Neutrophil (primary cell): Measurements from ENCODE around the gene HPS5.

Experiments
- H3K27ac ChIP-seq: fragments of 200-600 bp; sonication (generic); 2 replicates; pipeline ENCODE4 v1.5.1; 2016; ENCODE audit warnings: mild to moderate bottlenecking, moderate library complexity
- H3K27me3 ChIP-seq: fragments of 200-600 bp; sonication (generic); 2 replicates; pipeline ENCODE4 v1.6.0; 2016; ENCODE audit warnings: mild to moderate bottlenecking
- H3K36me3 ChIP-seq: fragments of 200-600 bp; sonication (generic); 2 replicates; pipeline ENCODE4 v1.5.1; 2017
- H3K4me1 ChIP-seq, 2 experiments: fragments of 200-600 bp in 1 of 2; sonication (generic) in 1 of 2; 1 replicate in 1 of 2; 2 replicates in 1 of 2; pipeline versions ENCODE4 v1.5.1 to v1.6.1; 2013 to 2016; ENCODE audit warnings: low read depth in 1 of 2, low read length in 1 of 2, mild to moderate bottlenecking in 1 of 2, moderate library complexity in 1 of 2; ENCODE audit not compliant: control insufficient read depth in 1 of 2, insufficient read depth in 1 of 2
- H3K4me3 ChIP-seq, 2 experiments: fragments of 200-600 bp in 1 of 2; sonication (generic) in 1 of 2; 1 replicate in 1 of 2; 2 replicates in 1 of 2; pipeline ENCODE4 v1.5.1; 2013 to 2016; ENCODE audit warnings: low read depth in 1 of 2, low read length in 1 of 2, mild to moderate bottlenecking in 1 of 2, moderate library complexity in 1 of 2
- H3K9me3 ChIP-seq: fragments of 200-600 bp; sonication (generic); 2 replicates; pipeline ENCODE4 v1.5.1; 2016
- TF ChIP-seq, protein P1 (sequence below): fragments of 200-600 bp; sonication (generic); IDR thresholded peaks from 2 replicates; pipeline ENCODE4 v1.5.1; 2016; ENCODE audit warnings: antibody characterized with exemption

HPS5 gene

DNA sequence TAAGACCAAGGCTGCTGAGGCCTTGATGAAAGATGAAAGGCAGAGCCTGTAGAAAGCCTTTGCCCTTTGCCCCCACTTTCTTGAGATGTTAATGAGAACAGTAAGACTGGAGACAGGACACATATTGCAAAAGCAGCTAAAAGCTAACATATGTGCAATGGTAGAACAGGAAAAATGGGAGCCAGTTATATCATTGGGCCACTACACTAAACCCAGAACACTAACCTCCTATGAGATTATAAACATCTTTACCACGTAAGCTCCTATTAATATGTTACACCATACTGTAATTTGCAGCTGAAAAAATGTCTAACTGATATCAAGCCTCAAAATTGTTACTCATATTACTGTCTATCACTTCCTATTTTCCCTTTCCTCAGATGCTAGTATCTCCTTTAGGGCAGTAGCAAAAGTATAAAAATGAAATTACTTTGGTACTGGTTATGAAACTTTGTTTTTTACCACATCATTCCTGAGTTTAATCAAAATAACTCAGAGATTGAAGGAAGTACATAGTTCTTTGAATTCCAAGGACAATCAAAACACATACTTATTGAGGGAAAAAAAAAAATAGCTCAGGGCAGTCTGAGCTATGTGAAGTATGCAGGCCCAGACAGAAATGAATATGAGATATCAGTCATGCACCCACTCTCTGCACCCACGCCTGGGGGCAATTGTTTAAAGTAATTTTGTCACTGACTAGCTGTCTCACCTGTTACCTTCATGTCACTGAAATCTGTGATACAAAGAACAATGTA is 9.1 kb downstream of the HPS5 start:
- Histone ChIP-seq H3K9me3 (no peaks in the 10 kb centered on the region), H3K27ac (no peak overlapping the region), H3K36me3 (peaks cover 20% of the 10 kb centered on the region), H3K4me1 (peaks cover 0 to 16% of the 10 kb centered on the region in 2 experiments), H3K27me3 (no peaks in the 10 kb centered on the region), H3K4me3 (no peak overlapping the region)
- TF ChIP-seq, protein P1, sequence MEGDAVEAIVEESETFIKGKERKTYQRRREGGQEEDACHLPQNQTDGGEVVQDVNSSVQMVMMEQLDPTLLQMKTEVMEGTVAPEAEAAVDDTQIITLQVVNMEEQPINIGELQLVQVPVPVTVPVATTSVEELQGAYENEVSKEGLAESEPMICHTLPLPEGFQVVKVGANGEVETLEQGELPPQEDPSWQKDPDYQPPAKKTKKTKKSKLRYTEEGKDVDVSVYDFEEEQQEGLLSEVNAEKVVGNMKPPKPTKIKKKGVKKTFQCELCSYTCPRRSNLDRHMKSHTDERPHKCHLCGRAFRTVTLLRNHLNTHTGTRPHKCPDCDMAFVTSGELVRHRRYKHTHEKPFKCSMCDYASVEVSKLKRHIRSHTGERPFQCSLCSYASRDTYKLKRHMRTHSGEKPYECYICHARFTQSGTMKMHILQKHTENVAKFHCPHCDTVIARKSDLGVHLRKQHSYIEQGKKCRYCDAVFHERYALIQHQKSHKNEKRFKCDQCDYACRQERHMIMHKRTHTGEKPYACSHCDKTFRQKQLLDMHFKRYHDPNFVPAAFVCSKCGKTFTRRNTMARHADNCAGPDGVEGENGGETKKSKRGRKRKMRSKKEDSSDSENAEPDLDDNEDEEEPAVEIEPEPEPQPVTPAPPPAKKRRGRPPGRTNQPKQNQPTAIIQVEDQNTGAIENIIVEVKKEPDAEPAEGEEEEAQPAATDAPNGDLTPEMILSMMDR, result no peak

DNA sequence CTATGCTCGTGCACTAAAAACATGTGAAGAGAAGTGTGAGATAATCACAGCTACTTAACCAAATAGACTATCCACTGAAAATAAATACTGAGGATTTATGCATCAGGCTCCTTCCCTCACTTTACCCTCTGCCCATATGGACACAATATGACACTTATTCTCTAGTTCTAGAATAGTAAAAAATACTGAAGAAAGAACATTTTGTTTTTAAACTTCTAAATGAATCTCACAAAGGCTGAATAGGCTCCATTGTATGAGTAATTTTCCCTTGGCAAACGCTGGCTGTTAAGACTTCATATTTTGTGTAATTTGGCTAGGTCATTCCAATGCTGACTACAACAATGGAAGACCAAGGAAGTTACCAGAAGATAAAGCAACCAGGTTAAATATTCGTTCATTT is 9.9 kb downstream of the HPS5 start:
- Histone ChIP-seq H3K27ac (no peak overlapping the region), H3K4me1 (peaks cover 0 to 16% of the 10 kb centered on the region in 2 experiments), H3K36me3 (peaks cover 24% of the 10 kb centered on the region), H3K9me3 (no peaks in the 10 kb centered on the region), H3K27me3 (no peaks in the 10 kb centered on the region), H3K4me3 (no peak overlapping the region)
- TF ChIP-seq, protein P1, result no peak

DNA sequence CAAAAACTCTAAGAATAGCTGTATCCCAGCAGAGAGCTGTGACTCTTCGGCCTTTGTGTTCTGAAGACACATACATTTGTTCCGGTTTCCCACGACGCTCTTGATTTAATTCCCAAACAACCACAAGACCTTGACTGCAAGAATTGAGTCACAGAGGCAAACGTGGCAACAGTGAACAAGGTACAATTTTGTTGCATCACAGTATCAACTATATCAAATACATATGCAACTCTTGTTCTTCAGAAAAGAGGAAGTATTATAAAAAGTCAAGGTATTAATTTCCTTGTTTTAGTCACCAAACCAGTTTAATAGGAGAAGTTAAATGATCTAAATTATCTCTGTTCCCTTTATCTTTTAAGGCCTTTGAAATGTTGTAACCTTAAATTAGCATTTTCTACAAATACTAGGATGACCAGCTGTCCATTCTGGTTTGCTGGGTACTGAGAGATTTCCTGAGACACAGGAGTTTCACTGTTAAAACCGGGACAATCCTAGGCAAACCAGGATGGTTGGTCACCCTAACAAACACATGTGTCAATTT is 11.1 kb downstream of the HPS5 start:
- H3K9me3 ChIP-seq, result no peaks in the 10 kb centered on the region
- peak overlapping the region; percentile 61 for H3K27ac ChIP-seq
- H3K27me3 ChIP-seq, result no peaks in the 10 kb centered on the region
- TF ChIP-seq, protein P1, result no peak
- H3K4me1 ChIP-seq, result peaks cover 0 to 16% of the 10 kb centered on the region in 2 experiments
- H3K4me3 ChIP-seq, result no peak overlapping the region
- peaks cover 33% of the 10 kb centered on the region for H3K36me3 ChIP-seq

DNA sequence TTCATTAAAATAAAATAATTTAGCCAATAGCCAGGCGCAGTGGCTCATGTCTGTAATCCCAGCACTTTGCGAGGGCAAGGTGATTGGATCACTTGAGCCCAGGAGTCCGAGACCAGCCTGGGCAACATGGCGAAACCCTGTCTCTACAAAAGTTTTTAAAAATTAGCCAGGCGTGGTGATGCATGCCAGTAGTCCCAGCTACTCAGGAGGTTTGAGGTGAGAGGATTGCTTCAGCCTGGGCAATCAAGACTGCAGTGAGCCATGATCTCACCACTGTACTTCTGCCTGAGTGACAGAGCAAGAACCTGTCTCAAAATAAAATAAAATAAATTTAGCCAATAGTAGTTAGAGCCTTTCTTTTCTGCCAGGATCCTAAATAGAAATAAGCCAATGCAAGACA is 12.2 kb downstream of the HPS5 start:
- no peak overlapping the region for H3K4me3 ChIP-seq
- peaks cover 45% of the 10 kb centered on the region for H3K36me3 ChIP-seq
- TF ChIP-seq, protein P1, result no peak
- H3K9me3 ChIP-seq, result no peaks in the 10 kb centered on the region
- no peaks in the 10 kb centered on the region for H3K27me3 ChIP-seq
- H3K4me1 ChIP-seq, result peaks cover 0 to 11% of the 10 kb centered on the region in 2 experiments
- H3K27ac ChIP-seq, result no peak overlapping the region

DNA sequence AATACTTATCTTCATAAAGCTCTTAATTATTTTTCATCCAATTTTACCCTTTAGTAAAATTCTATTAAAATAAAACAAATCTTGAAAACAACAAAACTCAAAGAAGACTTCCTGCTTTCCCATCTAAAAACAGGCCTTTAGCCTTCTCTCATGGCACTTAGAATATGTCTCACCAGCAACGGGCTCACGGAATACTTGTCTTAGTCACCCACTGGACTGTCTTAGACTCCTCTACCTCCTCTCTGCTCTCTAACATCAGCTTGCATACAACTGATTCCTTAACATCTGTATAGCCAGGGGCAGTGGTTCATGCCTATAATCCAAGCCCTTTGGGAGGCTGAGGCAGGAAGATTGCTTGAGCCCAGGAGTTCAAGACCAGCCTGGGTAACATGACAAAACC is 13.7 kb downstream of the HPS5 start:
- no peak overlapping the region for H3K4me3 ChIP-seq
- no peak overlapping the region for H3K27ac ChIP-seq
- no peaks in the 10 kb centered on the region for H3K9me3 ChIP-seq
- TF ChIP-seq, protein P1, result no peak
- H3K36me3 ChIP-seq, result peaks cover 57% of the 10 kb centered on the region
- H3K27me3 ChIP-seq, result no peaks in the 10 kb centered on the region
- peaks cover 0 to 9% of the 10 kb centered on the region in 2 experiments for H3K4me1 ChIP-seq
